WI38 (cell line): Measurements from ENCODE around the gene OPTN.

Experiments used
- H3K4me3 ChIP-seq: 2 replicates; pipeline ENCODE4 v1.5.1; 2011; ENCODE audit warnings: low read depth, mild to moderate bottlenecking, control low read depth, low read length
- TF ChIP-seq, protein P1 (sequence below): IDR thresholded peaks from 2 replicates; pipeline ENCODE4 v1.5.1; 2012; ENCODE audit warnings: low read depth, mild to moderate bottlenecking, control low read depth, low read length

Gene OPTN

DNA sequence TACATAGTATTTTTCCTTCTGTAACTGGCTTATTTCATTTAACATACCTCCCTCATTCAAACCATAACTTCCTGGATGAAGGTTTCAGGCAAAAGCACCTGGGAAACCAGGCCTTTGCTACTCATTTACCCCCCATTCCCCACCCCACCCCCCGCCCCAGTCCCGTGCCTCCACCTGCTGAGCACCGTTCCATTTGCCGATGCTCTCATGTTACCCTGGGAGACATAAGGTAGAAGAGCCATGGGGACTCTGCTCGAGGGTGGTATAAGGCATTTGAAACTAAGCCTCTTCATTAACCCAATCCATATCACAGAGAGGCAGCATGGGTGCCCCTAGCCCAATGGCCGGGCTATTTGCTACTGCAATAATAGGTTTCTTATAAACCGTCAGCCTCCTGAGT lies 39.2 kb downstream of the OPTN start:
- H3K4me3 ChIP-seq, result no peak overlapping the region
- TF ChIP-seq, protein P1, sequence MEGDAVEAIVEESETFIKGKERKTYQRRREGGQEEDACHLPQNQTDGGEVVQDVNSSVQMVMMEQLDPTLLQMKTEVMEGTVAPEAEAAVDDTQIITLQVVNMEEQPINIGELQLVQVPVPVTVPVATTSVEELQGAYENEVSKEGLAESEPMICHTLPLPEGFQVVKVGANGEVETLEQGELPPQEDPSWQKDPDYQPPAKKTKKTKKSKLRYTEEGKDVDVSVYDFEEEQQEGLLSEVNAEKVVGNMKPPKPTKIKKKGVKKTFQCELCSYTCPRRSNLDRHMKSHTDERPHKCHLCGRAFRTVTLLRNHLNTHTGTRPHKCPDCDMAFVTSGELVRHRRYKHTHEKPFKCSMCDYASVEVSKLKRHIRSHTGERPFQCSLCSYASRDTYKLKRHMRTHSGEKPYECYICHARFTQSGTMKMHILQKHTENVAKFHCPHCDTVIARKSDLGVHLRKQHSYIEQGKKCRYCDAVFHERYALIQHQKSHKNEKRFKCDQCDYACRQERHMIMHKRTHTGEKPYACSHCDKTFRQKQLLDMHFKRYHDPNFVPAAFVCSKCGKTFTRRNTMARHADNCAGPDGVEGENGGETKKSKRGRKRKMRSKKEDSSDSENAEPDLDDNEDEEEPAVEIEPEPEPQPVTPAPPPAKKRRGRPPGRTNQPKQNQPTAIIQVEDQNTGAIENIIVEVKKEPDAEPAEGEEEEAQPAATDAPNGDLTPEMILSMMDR, result no peak

DNA sequence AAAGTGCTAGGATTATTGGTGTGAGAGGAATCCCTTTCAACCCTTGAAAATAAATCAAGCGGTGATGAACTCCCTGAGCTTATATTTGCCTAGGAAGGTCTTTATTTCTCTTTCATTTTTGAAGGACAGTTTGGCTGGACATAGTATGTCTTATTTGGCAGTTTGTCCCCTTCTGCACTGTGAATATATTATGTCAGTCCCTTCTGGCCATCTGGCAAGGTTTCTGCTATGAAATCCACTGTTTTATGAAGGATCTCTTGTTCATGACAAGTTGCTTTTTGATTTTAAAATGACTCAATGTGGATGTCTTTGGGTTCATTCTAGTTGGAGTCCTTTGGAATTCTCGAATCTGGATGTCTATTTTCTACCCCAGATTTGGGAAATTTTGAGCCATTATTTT lies 39.7 kb downstream of the OPTN start:
- TF ChIP-seq, protein P1, result no peak

DNA sequence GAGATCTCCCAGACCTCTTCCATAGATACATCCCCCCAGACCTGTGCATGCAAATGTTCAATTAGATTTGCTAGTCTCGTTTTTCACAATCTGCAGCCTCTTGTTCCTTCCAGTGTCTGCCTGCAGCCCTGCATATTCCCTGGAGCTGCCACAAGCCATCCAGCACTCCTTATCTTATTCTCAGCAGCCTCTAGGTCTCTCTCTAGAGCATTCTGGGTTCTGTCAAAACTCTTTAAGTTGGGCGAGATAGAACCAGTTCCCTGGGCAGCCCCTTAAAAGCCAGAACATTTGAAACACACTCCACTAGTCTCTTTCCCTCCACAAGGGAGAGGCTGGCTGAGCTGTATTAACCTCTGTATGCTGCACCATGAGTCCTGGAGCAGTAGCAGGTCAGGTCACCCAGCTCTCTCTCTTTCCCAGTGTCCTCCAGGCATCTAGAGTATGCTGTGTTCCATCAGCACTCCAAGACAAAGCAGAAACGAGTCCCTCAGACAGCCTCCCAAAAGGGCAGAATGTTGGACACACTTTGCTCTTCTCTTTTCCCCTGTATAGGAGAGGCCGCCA lies 40.7 kb downstream of the OPTN start:
- TF ChIP-seq, protein P1, result no peak
- H3K4me3 ChIP-seq, result no peak overlapping the region

More for the DNA sequence above, 39.7 kb downstream of the OPTN start:
- no peak overlapping the region for H3K4me3 ChIP-seq

DNA sequence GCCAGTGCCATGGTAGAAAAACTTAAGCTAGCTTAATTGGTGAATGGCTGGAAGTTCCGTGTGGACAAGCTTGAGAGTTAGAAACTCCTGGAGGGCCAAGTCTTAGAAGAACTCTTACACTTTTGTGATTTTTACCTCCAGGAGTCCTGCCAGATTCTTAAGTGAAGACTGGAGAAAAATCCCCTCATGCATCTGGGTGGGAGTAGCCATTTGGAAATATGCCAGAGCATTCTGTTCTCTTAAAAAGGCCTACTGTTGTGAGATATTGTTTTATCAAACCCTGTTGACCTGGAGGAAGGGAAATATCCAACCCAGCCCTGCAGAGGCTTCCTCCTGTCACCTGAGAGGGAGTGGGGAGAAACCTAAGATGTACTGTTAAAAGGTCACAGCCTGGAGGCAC lies 43.8 kb downstream of the OPTN start:
- no peak overlapping the region for H3K4me3 ChIP-seq
- TF ChIP-seq, protein P1, result no peak

DNA sequence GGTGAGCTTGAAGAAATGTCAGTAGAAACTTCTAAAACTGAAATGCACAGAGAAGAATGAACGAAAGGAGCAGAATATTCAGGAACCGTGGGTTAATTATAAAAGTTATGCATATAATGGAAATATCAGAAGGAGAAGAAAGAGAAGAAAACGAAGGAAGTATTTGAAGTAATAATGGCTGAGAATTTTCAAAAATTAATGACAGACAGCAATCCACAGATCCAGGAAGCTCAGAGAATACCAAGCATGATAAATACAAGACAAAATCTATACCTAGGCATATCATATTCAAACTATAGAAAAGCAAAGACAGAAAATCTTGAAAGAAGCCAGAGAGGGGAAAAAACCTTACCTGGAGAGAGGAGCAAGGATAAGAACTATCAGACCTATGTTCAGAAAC lies 44.9 kb downstream of the OPTN start:
- no peak overlapping the region for H3K4me3 ChIP-seq
- TF ChIP-seq, protein P1, result no peak

DNA sequence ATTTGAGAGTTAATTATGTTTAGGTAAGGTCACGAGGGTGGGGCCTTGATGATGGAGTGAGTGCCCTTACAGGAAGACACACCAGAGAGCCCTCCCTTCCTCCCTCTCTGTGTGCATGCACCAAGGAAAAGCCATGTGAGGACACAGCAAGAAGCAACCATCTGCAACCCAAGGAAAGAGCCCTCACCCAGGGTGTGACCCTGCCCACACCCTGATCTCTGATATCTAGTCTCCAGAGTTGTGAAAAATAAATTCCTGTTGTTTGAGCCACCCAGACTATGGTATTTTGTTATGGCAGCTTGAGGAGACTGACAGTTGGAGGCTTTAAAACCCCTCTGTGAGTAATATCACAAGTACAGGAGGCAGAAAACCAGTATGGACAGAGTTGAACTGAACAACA lies 46.4 kb downstream of the OPTN start:
- TF ChIP-seq, protein P1, result no peak
- H3K4me3 ChIP-seq, result no peak overlapping the region

DNA sequence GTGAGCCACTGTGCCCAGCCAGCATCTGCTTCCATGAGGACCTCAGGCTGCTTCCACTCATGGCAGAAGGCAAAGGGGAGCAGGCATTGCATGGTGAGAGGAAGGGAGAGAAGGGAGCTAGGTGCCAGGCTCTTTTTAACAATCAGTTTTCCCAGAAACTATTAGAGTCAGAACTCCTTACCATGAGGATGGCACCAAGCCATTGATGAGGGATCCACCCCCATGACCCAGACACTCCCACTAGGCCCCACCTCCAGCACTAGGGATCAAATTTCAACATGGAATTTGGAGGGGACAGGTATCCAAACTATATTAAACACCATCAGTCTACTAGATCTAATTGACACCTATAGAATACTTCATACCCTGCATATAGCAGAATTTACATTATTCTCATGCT lies 47.2 kb downstream of the OPTN start:
- TF ChIP-seq, protein P1, result no peak
- no peak overlapping the region for H3K4me3 ChIP-seq
